GM18508 (cell line): ENCODE results near the gene MACC1.

Experiments
- ATAC-seq: cut with Tn5 transposase; IDR thresholded peaks from one replicate; pipeline ENCODE4 v1.9.1; 2021; ENCODE audit warnings: moderate number of reproducible peaks; ENCODE audit not compliant: insufficient read depth, unreplicated experiment

Gene MACC1

DNA sequence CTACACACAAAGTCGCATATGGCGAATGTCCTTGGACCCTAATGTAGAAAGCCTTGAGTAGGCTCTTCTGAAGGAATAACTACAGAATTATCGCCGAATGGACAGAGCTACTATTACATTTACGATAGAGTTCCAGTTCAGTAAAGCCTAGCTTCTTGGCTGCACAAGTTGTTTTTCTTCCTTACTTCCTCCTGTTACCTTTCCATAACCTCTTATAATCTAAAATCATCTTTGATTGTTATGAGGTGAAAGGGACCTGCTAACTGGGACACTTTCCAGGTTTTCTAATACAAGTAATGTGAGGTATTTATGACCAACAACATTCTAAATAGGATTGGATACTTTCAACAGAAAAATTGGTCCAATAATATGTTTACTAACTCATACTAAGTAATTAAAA is 31.2 kb downstream of the MACC1 start:
- ATAC-seq, result no peak

DNA sequence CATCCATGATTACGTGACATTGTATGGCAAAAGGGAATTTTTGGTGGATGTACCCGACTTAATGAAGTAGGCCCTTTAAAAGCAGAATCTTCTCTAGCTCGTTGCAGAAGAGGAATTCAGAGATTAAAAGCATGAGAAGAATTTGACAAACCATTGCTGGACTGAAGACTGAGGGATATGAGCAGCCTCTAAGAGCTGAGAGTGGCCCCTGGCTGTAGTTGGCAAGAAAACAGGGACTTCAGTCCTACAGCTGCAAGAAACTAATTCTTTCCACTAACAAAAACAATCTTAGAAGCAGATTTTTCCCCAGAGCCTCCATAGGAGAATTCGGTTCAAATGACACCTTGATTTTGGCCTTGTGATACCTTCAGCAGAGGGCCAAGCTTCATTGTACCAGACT is 34.1 kb downstream of the MACC1 start:
- ATAC-seq, result no peak

DNA sequence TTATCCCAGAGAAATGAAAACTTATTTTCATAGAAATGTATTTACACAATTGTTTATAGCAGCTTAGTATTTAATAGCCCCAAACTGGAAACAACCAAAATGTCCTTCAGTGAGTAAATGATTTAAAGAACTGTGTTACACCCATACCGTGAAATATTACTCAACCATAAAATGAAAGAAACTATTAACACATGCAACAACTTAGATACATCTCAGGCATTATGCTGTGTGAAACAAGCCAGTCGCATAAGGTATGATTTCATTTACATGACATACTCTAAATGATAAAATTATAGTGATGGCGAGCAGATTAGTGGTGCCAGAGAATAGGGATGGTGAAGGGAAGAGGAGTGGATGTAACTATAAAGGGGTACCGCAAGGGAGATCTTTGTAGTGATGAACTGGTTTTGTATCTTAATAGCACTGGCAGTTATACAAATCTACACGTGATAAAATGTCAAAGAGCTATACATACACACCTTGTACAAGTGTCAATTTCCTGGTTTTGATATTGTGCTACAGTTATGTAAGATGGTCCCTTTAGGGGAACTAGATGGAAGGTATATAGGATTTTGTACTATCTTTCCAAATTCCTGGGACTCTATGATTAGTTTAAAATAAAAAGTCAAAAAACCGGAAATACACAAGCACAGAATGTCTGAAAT is 40.5 kb downstream of the MACC1 start:
- ATAC-seq, result no peak

DNA sequence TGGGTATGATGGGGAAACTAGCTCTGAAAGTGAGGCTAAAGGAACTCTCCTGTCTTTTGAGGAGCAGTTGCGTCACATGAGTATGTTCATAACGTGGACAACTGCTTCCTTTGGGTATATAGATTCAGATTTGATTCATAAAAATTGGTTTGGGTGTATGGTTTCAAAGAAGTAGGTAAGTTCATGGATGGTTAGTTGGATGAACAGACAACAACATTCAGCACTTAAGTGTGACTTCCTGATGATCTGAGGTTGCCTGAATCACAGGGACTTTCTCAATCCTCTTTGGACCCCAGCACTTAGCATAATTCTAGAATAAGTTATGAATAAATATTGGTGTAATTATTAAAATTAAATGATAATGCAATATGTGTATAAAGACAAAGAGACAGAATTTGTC is 43.4 kb downstream of the MACC1 start:
- no peak for ATAC-seq

DNA sequence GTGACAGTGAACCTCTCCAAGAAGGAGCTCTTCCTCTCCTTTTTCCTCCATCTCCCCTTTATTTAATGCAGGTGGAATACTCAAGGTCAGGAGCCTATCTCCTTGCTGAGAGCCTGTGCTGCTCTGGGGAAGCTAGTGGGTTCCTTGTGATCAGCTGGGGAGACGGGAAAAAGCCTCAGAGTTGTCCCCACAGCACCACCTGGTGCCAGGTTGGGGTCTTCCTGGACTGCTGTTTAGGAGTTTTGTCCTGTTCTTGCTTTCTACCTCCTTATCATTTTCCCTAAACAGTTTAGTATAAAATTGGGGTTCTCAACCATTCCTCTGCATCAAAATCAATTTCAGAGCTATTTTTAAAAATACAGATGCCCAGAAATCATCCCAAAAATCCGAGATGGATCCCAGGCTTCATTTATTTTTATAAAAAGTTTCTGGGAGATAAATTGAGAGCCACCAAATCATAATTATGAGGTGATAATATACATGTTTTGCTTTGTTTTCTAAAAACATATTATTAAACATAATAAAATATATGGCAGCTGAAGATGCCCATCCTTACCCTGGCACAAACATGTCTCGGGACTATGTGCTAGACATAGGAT is 44.3 kb downstream of the MACC1 start:
- no peak for ATAC-seq

DNA sequence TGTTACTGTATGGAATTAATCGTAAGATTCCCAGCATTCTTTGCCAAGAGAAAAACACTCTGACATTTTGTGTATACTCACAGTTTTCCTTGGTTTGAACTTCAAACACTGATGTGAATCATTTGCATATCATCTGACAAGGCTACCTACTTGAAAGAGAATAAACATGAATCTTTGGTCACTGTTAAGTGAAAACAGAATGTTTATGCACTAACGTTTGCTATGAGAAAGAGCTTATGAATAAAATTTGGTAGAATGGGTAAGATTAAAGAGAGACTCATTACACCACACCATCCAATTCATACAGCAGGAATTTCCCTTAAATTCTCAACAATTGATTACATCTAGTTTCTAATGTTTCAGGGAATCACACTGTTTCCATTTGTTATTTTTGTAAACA is 46.6 kb downstream of the MACC1 start:
- ATAC-seq, result no peak

DNA sequence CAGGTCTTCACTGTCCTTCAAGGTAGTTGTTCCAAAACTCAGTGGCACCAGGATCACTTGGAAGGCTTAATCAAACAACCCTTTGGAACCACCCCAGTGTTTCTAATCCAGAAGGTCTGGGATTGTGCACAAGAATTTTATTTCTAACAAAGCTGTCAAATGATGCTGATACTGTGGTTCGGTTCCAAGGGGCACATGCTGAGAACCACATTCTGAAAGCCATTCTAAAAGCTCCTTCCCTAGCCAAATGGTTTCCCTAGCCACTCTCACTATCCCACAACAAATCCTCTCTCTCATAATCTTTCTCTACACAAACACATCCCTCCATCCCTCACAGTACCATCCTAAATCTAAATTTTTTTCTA is 52.1 kb downstream of the MACC1 start:
- no peak for ATAC-seq

DNA sequence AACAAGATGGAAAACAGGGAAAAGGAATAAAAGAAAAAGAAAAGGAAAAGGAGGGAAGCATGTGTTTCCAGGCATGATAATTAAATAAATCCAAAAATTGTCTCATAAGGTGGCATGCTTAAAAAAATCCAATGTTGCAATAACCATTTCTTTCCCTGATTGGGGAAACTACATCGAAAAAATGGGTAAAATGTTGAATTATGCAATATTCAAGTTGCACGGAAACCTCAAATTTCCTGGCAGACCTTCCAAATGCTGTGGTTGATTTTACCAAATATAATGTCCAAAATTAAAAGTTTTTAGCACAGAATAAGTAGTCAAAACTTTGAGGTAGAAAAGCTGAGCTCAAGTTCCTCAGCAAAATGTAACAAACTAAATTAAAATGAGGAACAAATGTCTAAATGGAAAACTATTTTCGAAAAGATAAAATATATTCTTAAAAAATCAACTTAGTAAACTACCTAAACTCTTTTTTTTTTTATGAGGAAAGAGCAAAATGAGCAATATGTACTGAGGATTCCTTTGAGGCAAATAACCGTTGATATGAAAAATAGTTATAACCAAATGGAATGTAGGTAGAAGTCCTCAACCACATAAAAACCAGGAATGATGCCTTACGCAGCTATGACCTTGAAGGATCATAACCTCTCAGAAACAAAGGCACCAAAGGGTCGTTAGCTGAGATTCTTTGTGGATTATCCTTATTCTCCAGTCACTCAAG is 52.6 kb downstream of the MACC1 start:
- no peak for ATAC-seq

DNA sequence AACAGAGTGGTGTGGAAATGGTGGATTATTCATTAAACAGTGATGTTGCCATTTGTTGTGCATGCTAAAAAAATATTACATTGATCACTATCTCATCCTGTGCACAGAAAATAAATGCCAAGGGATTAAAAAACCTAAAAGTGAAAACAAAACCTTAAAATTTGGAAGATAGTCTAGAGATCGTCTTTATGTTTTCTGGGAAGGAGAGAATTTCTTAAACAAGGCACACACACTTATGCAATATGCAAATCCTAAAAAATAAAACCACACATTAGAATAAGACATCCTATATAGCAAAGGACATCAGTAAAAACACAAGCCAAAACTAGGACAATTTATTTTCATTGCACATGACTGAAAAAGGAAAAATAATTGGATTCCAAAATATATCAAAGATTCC is 54.5 kb downstream of the MACC1 start:
- ATAC-seq, result no peak

DNA sequence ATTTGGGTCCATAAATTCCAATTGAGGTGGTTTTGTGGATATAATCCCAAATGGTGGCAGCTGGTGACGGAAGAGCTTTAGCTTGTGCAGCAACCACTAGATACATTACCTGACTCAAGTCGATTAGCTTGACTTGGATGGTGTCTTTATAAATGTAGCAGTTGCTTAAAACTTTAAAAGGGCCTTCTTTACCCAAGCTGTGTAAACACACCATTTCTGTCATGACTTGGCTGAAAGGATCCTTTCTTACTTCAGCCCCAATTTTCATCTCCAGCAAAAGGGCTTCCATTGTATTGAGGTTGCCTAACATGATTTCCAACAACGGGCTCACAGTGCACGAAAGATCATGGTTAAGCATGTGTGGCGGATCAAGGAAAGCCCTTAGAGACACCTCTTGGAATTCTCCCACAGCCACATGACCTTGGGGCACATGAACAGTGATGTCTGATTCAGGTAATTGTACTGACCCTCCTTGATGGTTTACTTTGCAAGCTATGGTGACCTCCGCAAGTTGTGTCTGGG is 57.9 kb downstream of the MACC1 start:
- no peak for ATAC-seq

DNA sequence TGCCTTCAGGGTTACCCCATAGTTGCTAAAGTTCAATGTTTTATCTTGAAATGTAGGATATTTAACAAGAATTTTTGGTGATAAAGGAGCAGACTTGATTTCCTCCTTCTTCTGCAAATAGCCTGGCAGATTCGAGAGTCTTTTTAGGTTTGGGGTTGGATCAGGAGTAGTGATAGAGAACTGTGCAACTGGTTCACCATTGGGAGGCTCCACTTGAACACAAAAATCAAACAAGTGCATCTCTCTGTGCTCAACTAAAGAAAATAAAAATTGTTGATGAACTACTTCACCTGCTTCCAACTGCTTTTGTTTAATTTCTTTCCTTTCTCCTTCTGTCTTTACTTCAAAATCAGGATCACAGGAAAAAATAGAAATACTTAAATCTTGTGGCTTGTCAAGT is 58.5 kb downstream of the MACC1 start:
- ATAC-seq, result no peak

DNA sequence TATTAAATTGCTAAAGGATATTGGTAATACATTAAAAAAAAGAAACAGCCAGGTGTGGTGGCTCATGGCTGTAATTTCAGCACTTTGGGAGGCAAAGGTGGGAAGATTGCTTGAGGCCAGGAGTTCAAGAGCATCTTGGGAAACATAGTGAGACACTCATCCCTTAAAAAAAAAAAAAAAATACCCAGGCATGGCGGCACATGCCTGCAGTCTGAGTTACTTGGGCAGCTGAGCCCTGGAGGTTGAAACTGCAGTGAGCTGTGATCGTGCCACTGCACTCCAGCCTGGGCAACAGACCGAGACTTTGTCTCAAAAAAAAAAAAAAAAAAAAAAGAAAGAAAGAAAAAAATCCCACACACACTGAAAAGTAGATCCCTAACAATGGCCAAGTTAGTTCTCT is 59.7 kb downstream of the MACC1 start:
- ATAC-seq, result no peak

DNA sequence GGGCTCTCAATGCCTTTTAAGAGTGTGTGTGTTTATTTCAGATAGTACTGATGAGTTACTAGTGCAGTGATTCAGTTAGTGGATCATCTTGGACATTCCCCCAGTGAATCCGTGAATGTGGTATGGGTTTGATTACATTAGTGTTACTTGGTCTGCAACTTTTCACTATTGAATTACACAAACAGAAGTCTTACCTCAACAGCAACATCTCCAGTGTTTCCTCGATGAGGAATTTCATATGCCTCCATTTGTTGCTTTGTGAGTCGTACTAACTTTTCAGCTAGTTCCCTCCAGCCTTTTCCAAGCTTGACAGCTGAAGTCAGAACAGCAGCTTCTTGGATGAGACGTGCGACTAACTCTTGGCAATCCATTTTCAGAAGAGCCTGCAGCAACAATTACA is 63.2 kb downstream of the MACC1 start:
- no peak for ATAC-seq

DNA sequence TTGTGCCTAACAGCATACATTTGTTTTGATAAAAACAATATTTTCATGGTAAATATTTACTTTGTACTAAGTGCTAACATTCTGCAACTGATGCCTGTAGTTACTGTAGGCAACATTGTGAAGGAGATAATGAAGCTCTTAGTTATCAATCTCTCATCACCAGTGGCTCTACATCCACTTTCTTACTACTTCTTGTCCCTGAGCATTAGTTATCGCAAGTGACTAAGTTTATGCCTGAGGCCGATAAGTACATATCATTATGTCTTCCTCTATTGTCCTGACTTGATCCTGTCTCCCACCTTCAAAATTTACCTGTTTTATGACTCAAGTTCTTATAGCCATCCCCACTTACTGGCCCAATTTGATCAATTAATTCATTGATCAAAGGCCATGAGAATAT is 63.6 kb downstream of the MACC1 start:
- no peak for ATAC-seq

DNA sequence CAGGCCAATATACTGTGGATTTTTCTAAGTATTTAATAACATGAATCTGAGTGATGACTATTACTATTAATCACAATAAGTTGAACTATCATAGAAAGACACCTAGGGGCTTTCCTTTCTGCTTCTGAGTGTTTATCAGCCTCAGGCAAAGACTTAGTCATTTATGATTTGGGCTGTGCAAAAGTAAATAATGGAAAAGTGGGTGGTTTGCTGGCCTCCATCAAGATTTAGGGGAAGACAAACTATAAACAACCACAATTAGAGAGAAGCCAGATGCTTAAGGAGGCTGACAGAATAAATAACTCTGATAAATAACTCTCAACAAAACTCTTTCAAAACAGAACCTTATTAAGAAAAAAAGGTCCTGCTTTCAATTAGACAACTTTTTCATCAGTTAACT is 64.7 kb downstream of the MACC1 start:
- no peak for ATAC-seq

DNA sequence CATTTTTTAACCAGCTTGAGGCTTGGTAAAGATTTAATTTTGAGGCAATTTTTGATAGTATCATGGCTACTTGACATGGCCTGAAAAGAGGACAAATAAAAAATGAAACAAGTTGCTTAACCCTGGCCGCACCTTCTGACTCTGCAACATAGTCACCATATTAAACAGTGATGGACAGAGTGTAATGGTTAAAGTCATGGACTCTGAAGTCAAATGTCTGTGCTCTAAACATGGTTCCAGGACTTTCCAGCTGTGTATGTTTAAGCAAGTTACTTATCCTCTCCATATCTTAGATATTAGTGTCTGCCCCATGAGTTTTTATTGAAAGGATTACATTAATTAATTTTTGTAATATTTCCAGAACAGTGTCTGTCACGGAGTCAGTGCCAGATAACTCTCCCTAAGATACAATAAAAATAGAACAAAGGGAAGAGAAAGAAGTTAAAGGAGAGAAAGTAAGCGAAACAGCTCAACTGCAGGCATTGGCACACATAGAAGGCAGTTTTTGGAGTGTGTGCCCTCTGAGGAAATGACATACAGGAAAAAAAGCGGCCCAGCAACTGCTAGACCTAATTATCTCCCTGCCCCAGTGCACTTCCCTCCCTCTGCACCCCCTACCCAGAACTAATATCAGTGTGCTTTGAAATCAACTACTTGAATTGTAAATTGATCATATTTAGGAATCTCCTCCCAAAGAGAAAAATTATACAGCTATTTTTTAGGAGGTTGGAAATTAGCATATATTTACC is 65.3 kb downstream of the MACC1 start:
- ATAC-seq, result no peak

DNA sequence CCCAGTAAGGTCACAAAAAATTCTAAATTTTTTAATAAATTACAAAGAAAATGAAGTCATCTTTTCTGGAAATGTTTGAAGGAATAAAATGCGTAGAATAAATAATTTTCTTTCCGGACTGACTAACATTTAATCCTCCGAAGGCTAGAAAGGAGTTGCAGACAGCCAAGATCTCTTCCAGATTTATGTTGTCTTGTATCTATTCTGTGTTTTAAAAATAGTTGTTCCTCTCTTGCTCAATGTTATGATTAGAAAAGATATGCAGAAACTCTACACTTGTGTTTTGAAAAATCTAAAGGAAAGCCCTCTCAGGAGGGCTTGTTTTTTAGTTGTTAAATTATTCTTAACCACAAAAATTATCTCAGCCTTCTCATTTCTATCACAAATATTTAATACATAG is 70.7 kb downstream of the MACC1 start:
- ATAC-seq, result no peak

DNA sequence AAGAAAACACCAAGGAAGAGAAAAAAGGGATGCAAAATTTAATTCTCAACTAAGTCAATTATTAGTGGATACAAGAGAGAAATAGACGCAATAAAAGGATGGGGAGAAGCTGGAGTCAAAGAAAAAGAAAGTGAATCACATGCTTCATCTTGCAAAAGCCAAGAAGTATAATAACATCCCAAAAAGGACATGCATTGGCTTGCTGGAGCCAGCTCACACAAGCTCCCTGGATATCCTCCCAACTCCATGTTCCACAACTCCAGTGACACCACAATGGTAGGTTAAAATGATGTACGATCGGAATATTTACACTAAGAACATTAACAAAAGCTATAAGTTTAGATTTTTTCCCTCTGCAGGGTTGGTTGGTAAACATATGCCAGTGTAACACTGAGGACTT is 72.4 kb downstream of the MACC1 start:
- no peak for ATAC-seq

DNA sequence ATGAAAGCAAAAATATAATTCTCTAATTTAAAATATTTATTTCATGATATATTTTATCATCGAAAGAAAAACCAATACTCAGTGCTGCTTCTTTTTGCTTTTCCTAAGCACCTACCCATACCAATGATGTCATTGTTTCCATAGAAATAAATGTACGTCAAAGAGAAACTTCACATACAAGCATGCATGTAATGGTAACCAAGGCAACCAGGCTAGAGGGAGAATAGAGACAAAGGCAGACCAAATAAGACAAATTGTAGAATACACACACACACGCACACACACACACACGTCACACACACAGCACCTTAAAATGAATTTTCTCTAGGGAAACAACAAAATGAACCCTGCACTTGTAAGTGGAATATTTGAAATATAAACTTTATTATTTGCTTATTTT is 75.5 kb downstream of the MACC1 start:
- ATAC-seq, result no peak

DNA sequence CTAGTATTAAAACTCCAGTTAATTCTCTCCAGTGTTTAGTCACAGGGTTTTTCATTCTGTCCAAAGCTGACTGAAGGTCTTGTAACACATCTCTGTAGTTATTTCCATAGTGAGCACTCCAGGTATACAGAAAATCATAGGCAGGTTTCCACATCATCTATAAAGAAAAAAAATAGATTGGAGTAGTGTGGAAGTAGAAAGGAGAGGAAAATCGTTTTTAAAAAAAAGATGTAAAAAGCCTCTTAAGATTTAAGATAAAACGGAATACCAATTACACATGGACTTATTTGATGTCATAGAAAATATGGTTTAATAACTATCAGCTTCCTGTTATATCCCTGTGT is 76.2 kb downstream of the MACC1 start:
- ATAC-seq, result no peak

DNA sequence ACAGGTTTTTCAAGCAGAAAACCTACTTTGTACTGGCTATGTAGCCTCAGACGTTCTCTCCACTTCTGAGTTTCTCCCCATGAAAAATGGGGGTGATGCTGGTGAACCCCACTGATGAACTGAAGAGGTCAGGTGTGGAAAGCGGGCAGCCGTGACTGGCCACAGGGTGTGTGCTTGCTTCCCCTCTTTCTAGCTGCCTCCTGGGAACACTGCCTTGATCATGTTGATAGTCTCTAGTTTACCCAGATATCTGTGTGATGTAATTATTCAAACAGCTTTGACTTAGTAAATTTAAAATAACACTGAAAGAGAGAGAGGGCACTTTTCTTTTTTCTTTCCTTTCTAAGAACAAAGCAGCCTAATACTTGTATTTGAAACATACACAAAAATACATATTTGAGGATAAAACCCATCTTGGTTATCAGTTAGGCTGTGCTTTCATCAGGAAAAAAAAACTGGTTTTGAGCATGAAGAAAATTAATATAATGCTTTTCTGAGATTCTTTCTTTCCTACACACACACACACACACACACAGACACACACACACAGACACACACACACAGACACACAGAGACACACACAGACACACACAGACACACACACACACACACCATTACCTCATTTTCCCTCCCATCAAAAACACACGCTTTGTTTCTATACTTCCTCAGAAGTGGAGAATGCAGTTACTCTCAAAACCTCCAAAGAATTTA is 76.7 kb downstream of the MACC1 start:
- ATAC-seq, result no peak
